Measurements from ENCODE around the gene PLCH2. TPM values are rescaled to one million over a fixed set of nuclear protein-coding genes. Genes with fewer than 3 reads are reported as not detected.
A peak's percentile ranks its signal among the peaks of the same experiment; 100 is the strongest.

Gene PLCH2
- total and polyA plus RNA-seq, 9 of the 15 experiments (the other 6 are each of a cell fraction or from before 2014, with no cell fraction given), result 0.16 TPM; not detected in 8

DNA sequence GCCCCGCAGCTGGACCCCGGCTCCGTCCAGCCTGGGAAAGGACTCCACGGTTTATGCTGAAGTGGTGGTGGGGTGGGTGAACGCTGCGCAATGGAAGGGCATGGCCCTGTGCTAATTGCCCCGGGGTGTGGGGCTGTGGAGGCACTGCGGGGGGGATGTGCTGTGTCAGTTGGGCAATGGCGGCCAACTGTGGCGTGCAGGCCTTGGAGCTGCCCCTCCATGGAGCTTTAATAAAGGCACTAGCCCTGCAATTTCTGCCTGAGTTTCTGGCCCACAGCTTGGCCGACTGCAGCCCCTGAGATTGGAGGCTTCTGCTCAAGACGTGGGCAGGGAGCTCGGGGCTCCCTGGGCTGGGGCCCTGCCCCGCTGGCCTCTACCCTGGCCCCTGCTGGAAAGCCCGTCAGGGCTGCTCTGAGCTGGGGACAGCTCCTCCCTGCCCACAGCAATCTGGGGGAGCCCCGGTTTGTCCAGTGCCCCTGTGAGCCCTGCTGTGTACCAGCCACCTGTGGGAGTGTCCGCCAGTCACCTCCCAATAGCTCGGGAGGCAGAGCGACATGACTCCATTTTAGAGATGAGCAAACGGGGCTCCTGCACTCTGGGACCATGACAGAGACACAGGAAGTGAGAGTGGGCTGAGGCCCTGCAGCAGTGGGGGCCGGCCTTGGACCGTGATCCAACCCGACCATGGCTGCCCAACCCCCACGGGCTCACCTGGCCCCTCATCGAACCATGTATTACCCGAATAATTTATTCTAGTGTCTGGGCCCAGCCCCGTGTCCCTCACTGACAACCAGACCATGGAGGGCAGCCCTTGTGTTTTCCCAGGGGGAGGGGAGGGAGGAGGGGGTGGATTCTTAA lies 71.3 kb downstream of the PLCH2 start (continued):
- TF ChIP-seq KDM4B (IDR thresholded peaks at IDR 0.05; ENCODE audit: borderline replicate concordance in 2 of 2, low read depth in 1 of 2) (no peak), CREB1 (IDR thresholded peaks at IDR 0.05) (no peak), CREB1 (CRISPR knock-in tag; IDR thresholded peaks at IDR 0.05) (no peak), HMGN3 (IDR thresholded peaks at IDR 0.05; ENCODE audit: borderline replicate concordance, extremely low read depth, insufficient read length, low read depth, low read length) (peak; percentile 33), POLR2B (IDR thresholded peaks at IDR 0.05; ENCODE audit: low read depth, partially characterized antibody) (peak; percentile 66), ZFP1 (CRISPR knock-in tag; IDR thresholded peaks at IDR 0.05) (no peak), NFRKB (IDR thresholded peaks at IDR 0.05; ENCODE audit: low read depth) (0 out of 2 replicates have a peak, but pooled peaks have one; percentile 31), ZNF589 (CRISPR knock-in tag; IDR thresholded peaks at IDR 0.05; ENCODE audit: low read depth) (no peak), SMARCA4 (IDR thresholded peaks at IDR 0.05) (no peak), PHF8 (IDR thresholded peaks at IDR 0.05; ENCODE audit: borderline replicate concordance, low read length) (peak; percentile 55; the same call in 1 of the 2 replicates), CHD2 (IDR thresholded peaks at IDR 0.05; ENCODE audit: low read depth, low read length) (no peak), COPS2 (conservative IDR thresholded peaks at IDR 0.05) (no peak), NFE2 (IDR thresholded peaks at IDR 0.05; ENCODE audit: low read depth) (no peak), RBM34 (IDR thresholded peaks at IDR 0.05; ENCODE audit: borderline replicate concordance, insufficient read depth, low read length) (no peak), HNRNPH1 (optimal IDR thresholded peaks at IDR 0.05; ENCODE audit: low read depth, low read length) (no peak), CC2D1A (IDR thresholded peaks at IDR 0.05) (no peak), FOXK1 (CRISPR knock-in tag; IDR thresholded peaks at IDR 0.05; ENCODE audit: borderline replicate concordance) (no peak), ZBTB8A (IDR thresholded peaks at IDR 0.05; ENCODE audit: partially characterized antibody) (no peak), CBX1 (IDR thresholded peaks at IDR 0.05; ENCODE audit: low read depth) (no peak), NONO (IDR thresholded peaks at IDR 0.05; ENCODE audit: low read depth in 2 of 2, low read length in 1 of 2) (no peak)
- TF ChIP-seq, protein P1, sequence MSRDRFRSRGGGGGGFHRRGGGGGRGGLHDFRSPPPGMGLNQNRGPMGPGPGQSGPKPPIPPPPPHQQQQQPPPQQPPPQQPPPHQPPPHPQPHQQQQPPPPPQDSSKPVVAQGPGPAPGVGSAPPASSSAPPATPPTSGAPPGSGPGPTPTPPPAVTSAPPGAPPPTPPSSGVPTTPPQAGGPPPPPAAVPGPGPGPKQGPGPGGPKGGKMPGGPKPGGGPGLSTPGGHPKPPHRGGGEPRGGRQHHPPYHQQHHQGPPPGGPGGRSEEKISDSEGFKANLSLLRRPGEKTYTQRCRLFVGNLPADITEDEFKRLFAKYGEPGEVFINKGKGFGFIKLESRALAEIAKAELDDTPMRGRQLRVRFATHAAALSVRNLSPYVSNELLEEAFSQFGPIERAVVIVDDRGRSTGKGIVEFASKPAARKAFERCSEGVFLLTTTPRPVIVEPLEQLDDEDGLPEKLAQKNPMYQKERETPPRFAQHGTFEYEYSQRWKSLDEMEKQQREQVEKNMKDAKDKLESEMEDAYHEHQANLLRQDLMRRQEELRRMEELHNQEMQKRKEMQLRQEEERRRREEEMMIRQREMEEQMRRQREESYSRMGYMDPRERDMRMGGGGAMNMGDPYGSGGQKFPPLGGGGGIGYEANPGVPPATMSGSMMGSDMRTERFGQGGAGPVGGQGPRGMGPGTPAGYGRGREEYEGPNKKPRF (IDR thresholded peaks at IDR 0.05; ENCODE audit: low read depth, low read length), result no peak
- TF ChIP-seq, protein P2, sequence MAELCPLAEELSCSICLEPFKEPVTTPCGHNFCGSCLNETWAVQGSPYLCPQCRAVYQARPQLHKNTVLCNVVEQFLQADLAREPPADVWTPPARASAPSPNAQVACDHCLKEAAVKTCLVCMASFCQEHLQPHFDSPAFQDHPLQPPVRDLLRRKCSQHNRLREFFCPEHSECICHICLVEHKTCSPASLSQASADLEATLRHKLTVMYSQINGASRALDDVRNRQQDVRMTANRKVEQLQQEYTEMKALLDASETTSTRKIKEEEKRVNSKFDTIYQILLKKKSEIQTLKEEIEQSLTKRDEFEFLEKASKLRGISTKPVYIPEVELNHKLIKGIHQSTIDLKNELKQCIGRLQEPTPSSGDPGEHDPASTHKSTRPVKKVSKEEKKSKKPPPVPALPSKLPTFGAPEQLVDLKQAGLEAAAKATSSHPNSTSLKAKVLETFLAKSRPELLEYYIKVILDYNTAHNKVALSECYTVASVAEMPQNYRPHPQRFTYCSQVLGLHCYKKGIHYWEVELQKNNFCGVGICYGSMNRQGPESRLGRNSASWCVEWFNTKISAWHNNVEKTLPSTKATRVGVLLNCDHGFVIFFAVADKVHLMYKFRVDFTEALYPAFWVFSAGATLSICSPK (IDR thresholded peaks at IDR 0.05; ENCODE audit: borderline replicate concordance), result no peak
- TF ChIP-seq, protein P3, sequence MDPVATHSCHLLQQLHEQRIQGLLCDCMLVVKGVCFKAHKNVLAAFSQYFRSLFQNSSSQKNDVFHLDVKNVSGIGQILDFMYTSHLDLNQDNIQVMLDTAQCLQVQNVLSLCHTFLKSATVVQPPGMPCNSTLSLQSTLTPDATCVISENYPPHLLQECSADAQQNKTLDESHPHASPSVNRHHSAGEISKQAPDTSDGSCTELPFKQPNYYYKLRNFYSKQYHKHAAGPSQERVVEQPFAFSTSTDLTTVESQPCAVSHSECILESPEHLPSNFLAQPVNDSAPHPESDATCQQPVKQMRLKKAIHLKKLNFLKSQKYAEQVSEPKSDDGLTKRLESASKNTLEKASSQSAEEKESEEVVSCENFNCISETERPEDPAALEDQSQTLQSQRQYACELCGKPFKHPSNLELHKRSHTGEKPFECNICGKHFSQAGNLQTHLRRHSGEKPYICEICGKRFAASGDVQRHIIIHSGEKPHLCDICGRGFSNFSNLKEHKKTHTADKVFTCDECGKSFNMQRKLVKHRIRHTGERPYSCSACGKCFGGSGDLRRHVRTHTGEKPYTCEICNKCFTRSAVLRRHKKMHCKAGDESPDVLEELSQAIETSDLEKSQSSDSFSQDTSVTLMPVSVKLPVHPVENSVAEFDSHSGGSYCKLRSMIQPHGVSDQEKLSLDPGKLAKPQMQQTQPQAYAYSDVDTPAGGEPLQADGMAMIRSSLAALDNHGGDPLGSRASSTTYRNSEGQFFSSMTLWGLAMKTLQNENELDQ (CRISPR knock-in tag; IDR thresholded peaks at IDR 0.05; ENCODE audit: borderline replicate concordance), result no peak
